ENCODE measurements around the gene TTN.

DNA sequence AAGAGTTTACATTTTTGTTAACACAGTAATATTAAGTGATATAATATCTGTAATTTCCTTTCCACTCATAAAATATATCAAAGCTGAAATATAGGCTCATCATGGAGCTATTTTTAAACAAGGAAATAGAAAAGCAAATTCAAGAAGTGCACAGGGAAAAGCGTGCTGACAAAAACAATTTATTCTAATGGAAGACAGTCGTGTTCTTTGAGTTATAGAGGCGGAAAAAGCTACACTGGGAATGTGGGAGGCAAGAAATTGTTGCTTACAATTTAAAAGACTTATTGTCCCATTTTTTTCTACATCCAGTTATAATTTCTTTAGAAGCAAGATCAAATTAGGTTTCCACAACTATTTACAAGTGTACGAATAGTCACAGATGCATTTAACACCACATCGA, 3.2 kb upstream of the TTN start:
- TF ChIP-seq CTCF (conservative IDR thresholded peaks at IDR 0.05; ENCODE audit: low read length) (no peak), EZH2phosphoT487 (IDR thresholded peaks at IDR 0.05; ENCODE audit: borderline replicate concordance) (no peak)
